Spleen (tissue), 13 donors: Measurements from ENCODE around the gene PDLIM4. TPM values are rescaled to one million over a fixed set of nuclear protein-coding genes. Genes with fewer than 3 reads are reported as not detected.
A peak's percentile ranks its signal among the peaks of the same experiment; 100 is the strongest.

Experiments used
- DNase-seq: peaks from one replicate; pipeline ENCODE4 v3.0.0-alpha.2; 2020
- H3K27ac ChIP-seq, 8 donors: fragments of 200-600 bp; sonication (generic) in 7 of 8; 1 replicate in 4 of 8; 2 replicates in 4 of 8; pipeline versions ENCODE4 v1.5.0 to v1.8.0; 2016 to 2021; ENCODE audit warnings: inconsistent platforms in 4 of 8, mild to moderate bottlenecking in 4 of 8, moderate library complexity in 1 of 8
- H3K27me3 ChIP-seq, 7 donors: fragments of 200-600 bp; sonication (generic) in 6 of 7; replicated peaks in 1 of 7; 1 replicate in 4 of 7; 2 replicates in 3 of 7; pipeline versions ENCODE4 v1.5.0 to v1.8.0; 2016 to 2021; ENCODE audit warnings: inconsistent platforms in 3 of 7, mild to moderate bottlenecking in 1 of 7
- H3K36me3 ChIP-seq, 6 donors: fragments of 200-600 bp; sonication (generic) in 5 of 6; 1 replicate in 4 of 6; 2 replicates in 2 of 6; pipeline versions ENCODE4 v1.5.0 to v1.8.0; 2016 to 2021; ENCODE audit warnings: inconsistent platforms in 2 of 6
- H3K4me1 ChIP-seq, 6 donors: fragments of 200-600 bp; sonication (generic) in 5 of 6; 1 replicate in 3 of 6; 2 replicates in 3 of 6; pipeline versions ENCODE4 v1.5.0 to v1.8.0; 2016 to 2021; ENCODE audit warnings: inconsistent platforms in 3 of 6
- H3K4me3 ChIP-seq, 8 donors: fragments of 200-600 bp; sonication (generic) in 7 of 8; 1 replicate in 4 of 8; 2 replicates in 4 of 8; pipeline versions ENCODE4 v1.5.0 to v1.8.0; 2016 to 2021; ENCODE audit warnings: inconsistent platforms in 4 of 8, mild to moderate bottlenecking in 4 of 8, moderate library complexity in 2 of 8
- H3K9me3 ChIP-seq, 8 donors: fragments of 200-600 bp; sonication (generic) in 7 of 8; 1 replicate in 4 of 8; 2 replicates in 4 of 8; pipeline versions ENCODE4 v1.5.0 to v1.8.0; 2016 to 2021; ENCODE audit warnings: inconsistent platforms in 4 of 8
- CTCF ChIP-seq, 11 experiments: fragments of 200-600 bp in 7 of 11; fragments of 450-650 bp in 4 of 11; sonication (generic) in 4 of 11; IDR thresholded peaks in 8 of 11; conservative IDR thresholded peaks in 3 of 11; 1 replicate in 7 of 11; 2 replicates in 4 of 11; pipeline versions ENCODE4 v1.4.0 to v1.8.0; 2016 to 2021; ENCODE audit warnings: antibody characterized with exemption in 11 of 11, inconsistent platforms in 4 of 11, mild to moderate bottlenecking in 1 of 11
- POLR2A ChIP-seq, 3 donors: fragments of 450-650 bp; IDR thresholded peaks; one replicate each; pipeline ENCODE4 v1.5.1; 2017; ENCODE audit warnings: antibody characterized with exemption in 3 of 3, mild to moderate bottlenecking in 1 of 3
- POLR2AphosphoS5 ChIP-seq, 3 donors: sonication (generic); formaldehyde crosslinking; IDR thresholded peaks; one replicate each; pipeline ENCODE4 v1.5.1; 2017; ENCODE audit warnings: antibody characterized with exemption in 3 of 3
- WGBS, 5 donors: extraction: QIAGEN DNeasy Blood & Tissue Kit in 3 of 5; methylation state at CpG; one replicate each; pipeline versions ENCODE4 v1.1.5 to v1.1.7; 2013 to 2018; 5-methylcytosine and 5-hydroxymethylcytosine counted together
- intact Hi-C: fragments of 100-400 bp; cut with DNase I; formaldehyde crosslinking; loops from one replicate; pipeline ENCODE4 v1.15.0; 2023; ENCODE audit warnings: low total_unique reads
- long read RNA-seq, 2 donors: transcript quantifications; one replicate each; lab custom pipeline, GENCODE V29; 2026
- polyA plus RNA-seq, 3 donors: library from polyadenylated mRNA; stranded (reverse); fragments of 200-250 nt; gene quantifications; one replicate each; pipeline ENCODE4 v1.2.1, GENCODE V29; 2013
- total RNA-seq, 7 donors: library from RNA; depleted of rRNA in 3 of 7; stranded (reverse); fragments of >200 nt in 3 of 7; fragmentation: NEBNext Ultra II Directional in 4 of 7; extraction: Animal tissue kit (Norgen Biotek cat#: 25700) in 4 of 7; gene quantifications; one replicate each; pipeline versions ENCODE4 v1.1.0 to v1.2.1, GENCODE V29; 2016 to 2021
- donor health status: healthy with polysubstance abuse.
- donor health status: DM: no; HTN: no; CAD: no; lungs with moderate emphysema.
- donor health status: DM: no; HTN: no; CAD: no.
- donor health status: Bipolar disorder and iron deficiency.
- donor health status: healthy.
- donor health status: DM: no; HTN: no; CAD: no.
- donor health status: DM: yes; HTN: yes; CAD: no.

The PDLIM4 gene, protein sequence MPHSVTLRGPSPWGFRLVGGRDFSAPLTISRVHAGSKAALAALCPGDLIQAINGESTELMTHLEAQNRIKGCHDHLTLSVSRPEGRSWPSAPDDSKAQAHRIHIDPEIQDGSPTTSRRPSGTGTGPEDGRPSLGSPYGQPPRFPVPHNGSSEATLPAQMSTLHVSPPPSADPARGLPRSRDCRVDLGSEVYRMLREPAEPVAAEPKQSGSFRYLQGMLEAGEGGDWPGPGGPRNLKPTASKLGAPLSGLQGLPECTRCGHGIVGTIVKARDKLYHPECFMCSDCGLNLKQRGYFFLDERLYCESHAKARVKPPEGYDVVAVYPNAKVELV
- total RNA-seq (10 to 100 TPM in 1 of 7 donors, 1 to 10 TPM in 6; 3.5 to 17.4 (median 9.0) TPM), polyA plus RNA-seq (10 to 100 TPM in 1 of 3 donors, 1 to 10 TPM in 2; 7.5 to 16.9 (median 9.0) TPM)
- long read RNA-seq, donor 1, partial matches to known transcripts, result 7 of 11 reads
- long read RNA-seq, donor 1, other reads (novel, unspliced or antisense), result 0 of 11 reads
- long read RNA-seq, donor 2, transcript PDLIM4-201 (7 exons, 2,282 nt), result major isoform, 6 of 6 reads
- long read RNA-seq, donor 2, partial matches to known transcripts, result 0 of 6 reads
- long read RNA-seq, donor 2, other reads (novel, unspliced or antisense), result 0 of 6 reads

- peak within 1 kb of the TSS in 7 of 8 donors; percentile 60 to 77 (median 74) for H3K27ac ChIP-seq
- H3K9me3 ChIP-seq, result no peaks in the 10 kb centered on the region
- intact Hi-C loops, result no loop called here
- peaks cover 0 to 26% (median 14%) of the 10 kb centered on the region in 7 donors for H3K27me3 ChIP-seq
- peaks cover 0 to 29% (median 8%) of the 10 kb centered on the region in 6 donors for H3K4me1 ChIP-seq
- DNase-seq, result peak; percentile 65
- 26 to 63% (median 29%) methylated on average over 22 to 88 of the region's 88 CpGs for WGBS, 5 donors
- H3K36me3 ChIP-seq, result no peaks in the 10 kb centered on the region
- peak within 1 kb of the TSS; percentile 17 to 63 (median 28) for H3K4me3 ChIP-seq
- TF ChIP-seq POLR2A (IDR thresholded peaks at IDR 0.05) (no peak), POLR2AphosphoS5 (IDR thresholded peaks at IDR 0.05) (peak in 2 of 3 donors; percentile 48 to 50), CTCF (IDR thresholded peaks at IDR 0.05 in 8 of 11, conservative IDR thresholded peaks at IDR 0.05 in 3 of 11) (no peak)
Measured at GRCh38 chr5:132257131-132258101, at the start of gene PDLIM4. TSS of gene PDLIM4 (plus strand) at chr5:132257696. CDS start at chr5:132257735, 39 bp downstream.

- H3K36me3 ChIP-seq, result peaks cover 0 to 60% (median 0%) of the 10 kb centered on the region in 6 donors
- intact Hi-C loops, result no loop called here
- no peaks in the 10 kb centered on the region for H3K27me3 ChIP-seq
- H3K4me3 ChIP-seq, result no peak overlapping the region
- H3K27ac ChIP-seq, result no peak overlapping the region
- no peaks in the 10 kb centered on the region for H3K9me3 ChIP-seq
- DNase-seq, result no peak
- no peaks in the 10 kb centered on the region for H3K4me1 ChIP-seq
- WGBS, 5 donors, result 92 to 99% (median 93%) methylated on average over 4 to 5 of the region's 5 CpGs
- TF ChIP-seq CTCF (IDR thresholded peaks at IDR 0.05 in 8 of 11, conservative IDR thresholded peaks at IDR 0.05 in 3 of 11) (no peak), POLR2AphosphoS5 (IDR thresholded peaks at IDR 0.05) (no peak), POLR2A (IDR thresholded peaks at IDR 0.05) (no peak)
Measured at GRCh38 chr5:132207778-132208177, 49.7 kb upstream of the PDLIM4 start.

- peaks cover 0 to 56% (median 0%) of the 10 kb centered on the region in 6 donors for H3K36me3 ChIP-seq
Measured at GRCh38 chr5:132209131-132209530, 48.4 kb upstream of the PDLIM4 start.

More at GRCh38 chr5:132209131-132209530, 48.4 kb upstream of the PDLIM4 start:
- intact Hi-C loops, result no loop called here
- no peaks in the 10 kb centered on the region for H3K27me3 ChIP-seq
- no peak overlapping the region for H3K27ac ChIP-seq
- 42 to 61% (median 49%) methylated on average over 9 of the region's 9 CpGs for WGBS, 5 donors
- no peaks in the 10 kb centered on the region for H3K9me3 ChIP-seq
- TF ChIP-seq POLR2AphosphoS5 (IDR thresholded peaks at IDR 0.05), result no peak
- no peak for TF ChIP-seq POLR2A (IDR thresholded peaks at IDR 0.05)
- no peak for TF ChIP-seq CTCF (IDR thresholded peaks at IDR 0.05 in 8 of 11, conservative IDR thresholded peaks at IDR 0.05 in 3 of 11)
- no peaks in the 10 kb centered on the region for H3K4me1 ChIP-seq
- no peak overlapping the region for H3K4me3 ChIP-seq
- no peak for DNase-seq
